Activated T-cell treated with anti-CD3 and anti-CD28 coated beads, Interleukin-2, amount 50 U/mL, for 1 hour (primary cell): ENCODE data around the gene GRIK3.

Experiments
- DNase-seq: peaks from one replicate; pipeline ENCODE4 v3.0.0-alpha.2; 2020

GRIK3 gene

DNA sequence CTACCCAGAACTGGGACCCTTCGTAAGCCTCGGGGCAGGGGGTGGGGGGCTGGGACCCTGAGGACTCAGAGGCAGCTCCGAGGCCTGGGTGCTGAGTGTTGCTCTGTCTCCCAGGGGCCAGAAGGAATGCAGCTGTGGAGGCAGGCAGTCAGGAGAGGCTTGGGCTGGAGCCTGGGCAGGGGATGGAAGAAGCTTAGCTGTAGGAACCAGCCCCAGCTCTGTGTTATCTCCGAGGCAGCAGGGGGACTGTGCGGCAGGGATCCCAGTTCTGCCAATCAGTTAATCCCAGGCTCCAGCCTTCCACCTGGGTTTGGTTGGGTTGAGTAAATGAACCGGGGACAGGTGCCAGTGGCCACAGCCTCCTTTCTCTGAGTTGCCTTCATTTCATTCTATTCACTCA is 8.2 kb upstream of the GRIK3 start:
- no peak for DNase-seq

GRCh38 chr1:37041483-37041882 is 7.2 kb upstream of the GRIK3 start:
- DNase-seq: no peak

- no peak for DNase-seq
Measured at GRCh38 chr1:37040773-37041172, 6.5 kb upstream of the GRIK3 start.

- no peak for DNase-seq
Measured at GRCh38 chr1:37040261-37040660, 5.9 kb upstream of the GRIK3 start.

GRCh38 chr1:37038227-37039093 is 4.1 kb upstream of the GRIK3 start:
- DNase-seq: no peak

GRCh38 chr1:37037690-37038089 is 3.4 kb upstream of the GRIK3 start:
- DNase-seq: no peak

- no peak for DNase-seq
Measured at GRCh38 chr1:37036667-37037053, 2.3 kb upstream of the GRIK3 start.

DNA sequence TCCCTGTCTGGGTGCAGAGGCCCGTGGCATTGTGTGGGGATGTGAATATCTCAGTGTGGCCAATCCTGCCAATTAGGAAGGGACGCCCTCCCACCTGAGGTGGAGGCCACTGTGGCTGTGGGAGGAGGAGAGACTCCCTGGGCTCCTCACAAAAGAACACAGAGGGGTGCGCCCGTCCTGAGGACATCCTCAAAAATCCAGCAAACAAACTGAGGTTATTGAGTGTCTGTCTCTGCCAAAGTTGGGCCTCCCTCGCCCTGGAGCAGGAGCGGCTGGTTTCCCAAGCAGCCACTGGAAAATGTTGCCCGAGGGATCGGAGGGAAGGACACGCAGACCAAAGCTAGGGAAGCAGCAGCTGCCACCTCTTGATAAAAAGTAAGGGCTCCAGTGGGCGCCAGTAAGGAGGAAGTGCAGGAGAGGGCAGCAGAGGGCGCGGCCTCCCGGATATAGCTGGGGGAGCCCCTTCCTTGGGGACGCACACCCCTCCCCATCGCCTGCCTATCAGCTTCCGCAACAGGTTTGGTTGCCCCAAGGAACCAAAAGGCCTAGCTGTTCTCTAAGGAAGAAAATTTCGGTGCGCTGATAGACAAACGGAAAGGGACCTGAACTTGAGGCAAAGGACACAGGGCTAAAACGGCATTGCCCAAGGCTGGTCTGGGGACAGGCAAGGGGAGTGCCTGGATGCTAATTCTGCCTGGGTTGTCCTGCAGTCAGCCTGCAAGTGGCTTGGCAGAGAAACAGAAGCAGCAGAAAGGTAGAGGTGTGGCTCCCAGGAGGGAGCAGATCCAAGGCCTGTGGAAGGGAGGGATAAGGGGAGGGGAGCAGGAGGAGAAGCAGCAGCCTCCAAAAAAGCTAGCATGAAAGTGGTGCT is 1.7 kb upstream of the GRIK3 start:
- DNase-seq: no peak

DNA sequence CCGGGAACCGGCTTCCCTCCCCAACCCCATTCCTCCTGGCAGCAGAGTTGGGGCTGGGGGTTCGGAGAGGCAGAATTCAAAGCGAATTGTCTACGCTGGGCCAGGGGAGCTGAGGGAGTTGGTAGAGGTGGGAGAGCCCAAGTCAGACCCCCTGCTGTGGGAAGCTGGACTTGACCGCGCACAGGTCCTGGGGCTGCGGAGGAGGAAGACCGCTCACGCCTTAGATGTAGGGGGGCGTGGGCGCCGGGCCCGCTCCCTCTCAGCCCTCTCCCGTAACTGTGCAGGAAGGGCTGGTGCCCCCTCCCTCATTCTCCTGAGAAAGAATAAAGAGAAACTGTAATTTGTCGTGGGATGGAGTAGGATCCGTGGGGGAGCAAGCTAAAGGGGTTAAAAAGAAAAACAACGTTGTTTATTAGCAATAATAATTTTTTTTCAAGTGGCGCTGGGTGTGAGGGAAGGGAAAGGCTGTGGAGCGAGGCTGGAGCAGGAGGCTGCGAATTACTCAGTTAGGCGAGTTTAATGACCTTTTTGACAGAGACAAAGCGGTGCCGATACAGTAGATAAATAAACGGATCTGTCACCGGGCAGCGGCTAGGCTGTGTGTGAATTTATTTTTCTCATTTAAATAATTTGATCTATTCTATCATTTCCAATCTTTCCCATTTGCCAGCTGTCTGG is 838 bp upstream of the GRIK3 start:
- no peak for DNase-seq

GRCh38 chr1:37033355-37034101 is 787 bp downstream of the GRIK3 start:
- DNase-seq: no peak

DNA sequence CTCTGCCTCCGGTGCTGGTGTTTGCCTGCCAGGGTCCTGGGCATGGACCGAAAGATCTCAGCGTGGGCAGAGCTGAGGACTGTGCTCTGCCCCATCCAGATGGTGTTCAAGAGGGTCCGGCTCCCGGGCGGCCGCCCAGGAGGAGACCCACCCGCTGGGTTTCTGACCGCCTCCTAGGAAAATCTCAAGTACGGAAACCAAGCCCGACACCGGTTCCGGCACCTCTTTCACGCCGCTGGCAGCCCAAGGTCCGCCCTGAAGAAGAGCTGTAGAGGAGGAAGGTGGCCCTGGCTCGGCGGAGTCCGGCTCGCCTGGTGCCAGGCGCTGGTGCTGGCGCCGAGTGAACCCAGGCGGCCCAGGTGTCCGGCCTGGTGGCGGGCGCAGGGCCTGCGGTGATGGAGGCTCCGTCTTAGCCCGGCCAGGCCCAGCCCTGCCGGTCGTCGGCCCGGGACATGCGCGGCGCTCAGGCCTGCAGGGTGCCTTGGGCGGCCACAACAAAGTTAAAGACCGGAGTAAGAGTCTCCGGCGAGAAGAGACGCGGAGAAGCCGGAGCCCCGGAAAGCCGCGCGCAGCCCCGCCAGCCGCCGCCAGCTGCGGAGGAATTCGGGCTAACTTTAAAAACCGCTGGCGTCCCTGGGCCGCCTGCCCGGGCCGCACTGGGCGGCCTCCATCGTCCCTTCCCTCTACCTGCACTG is 1.5 kb downstream of the GRIK3 start:
- no peak for DNase-seq

GRCh38 chr1:37031871-37032270 is 2.4 kb downstream of the GRIK3 start:
- no peak for DNase-seq

- DNase-seq: no peak
Measured at GRCh38 chr1:37031429-37031828, 2.9 kb downstream of the GRIK3 start.

GRCh38 chr1:37028981-37029617 is 5.2 kb downstream of the GRIK3 start:
- no peak for DNase-seq

- no peak for DNase-seq
Measured at GRCh38 chr1:37021502-37021901, 12.8 kb downstream of the GRIK3 start.

- DNase-seq: no peak
Measured at GRCh38 chr1:37020653-37021277, 13.6 kb downstream of the GRIK3 start.

- no peak for DNase-seq
Measured at GRCh38 chr1:37018510-37018909, 15.8 kb downstream of the GRIK3 start.

GRCh38 chr1:37017720-37018119 is 16.6 kb downstream of the GRIK3 start:
- no peak for DNase-seq

DNA sequence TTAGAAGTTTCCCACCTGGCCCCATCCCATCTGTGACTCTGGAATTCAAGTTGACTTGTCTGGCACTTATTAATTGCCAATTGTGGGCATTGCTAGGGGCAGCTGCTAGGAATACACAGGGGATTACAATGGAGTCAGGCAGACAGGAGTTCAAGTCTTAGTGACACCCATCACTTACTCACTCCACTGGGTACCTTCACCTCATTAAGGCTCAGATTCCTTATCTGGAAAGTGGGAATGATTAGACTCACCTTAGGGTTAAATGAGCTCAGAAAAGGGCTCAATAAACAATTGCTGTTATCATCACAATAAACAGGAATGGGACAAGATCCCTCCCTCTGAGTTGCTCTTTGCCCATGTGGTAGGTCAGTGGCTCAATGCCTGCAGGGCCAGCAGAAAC is 18.2 kb downstream of the GRIK3 start:
- DNase-seq: no peak

GRCh38 chr1:37015713-37016112 is 18.6 kb downstream of the GRIK3 start:
- no peak for DNase-seq

- DNase-seq: no peak
Measured at GRCh38 chr1:37012226-37012625, 22.1 kb downstream of the GRIK3 start.
